ENCODE data around the gene CFAP92.

Gene CFAP92

GRCh38 chr3:128994581-128995546 lies 988 bp upstream of the CFAP92 start:
- H3K9me3 ChIP-seq (replicated peaks in 1 of 11), result 0 out of 22 replicates have a peak, but pooled peaks cover 0 to 2% (median 0%) of the 10 kb centered on the region in 11 experiments
- H3K36me3 ChIP-seq, result no peaks in the 10 kb centered on the region
- H3K4me1 ChIP-seq, result peaks cover 55 to 73% (median 67%) of the 10 kb centered on the region in 10 experiments
- H3K9ac ChIP-seq, result peak overlapping the region in 1 of 11 experiments; percentile 37; a peak in 1 of 22 replicates
- H3K4me3 ChIP-seq, result no peak overlapping the region
- peaks cover 4 to 23% (median 9%) of the 10 kb centered on the region in 11 experiments for H3K27me3 ChIP-seq
- no peak for TF ChIP-seq Cebpa-rat (IDR thresholded peaks at IDR 0.05)
- peaks cover 0 to 4% (median 0%) of the 10 kb centered on the region in 11 experiments; a peak in 1 of 22 replicates for H4K20me1 ChIP-seq
- H3K27ac ChIP-seq, result peak overlapping the region in 2 of 11 experiments; percentile 21 to 49; a peak in 1 of 22 replicates
- H3K4me2 ChIP-seq, result peak overlapping the region; percentile 93 to 100 (median 97)

GRCh38 chr3:128994173-128994512 lies 267 bp upstream of the CFAP92 start:
- H3K9ac ChIP-seq, result peak overlapping the region in 2 of 11 experiments; percentile 37 to 60; a peak in 2 of 22 replicates
- H3K4me1 ChIP-seq, result peaks cover 49 to 66% (median 60%) of the 10 kb centered on the region in 10 experiments
- H3K4me3 ChIP-seq, result peak overlapping the region in 8 of 10 experiments; percentile 46 to 69 (median 55); a peak in 11 of 20 replicates

GRCh38 chr3:128992926-128993460 lies 883 bp downstream of the CFAP92 start:
- H3K4me1 ChIP-seq, result peaks cover 38 to 54% (median 49%) of the 10 kb centered on the region in 10 experiments
- H3K27ac ChIP-seq, result no peak overlapping the region
- H3K4me2 ChIP-seq, result peak overlapping the region in 10 of 11 experiments; percentile 93 to 99 (median 97); a peak in 18 of 22 replicates
- H3K9me3 ChIP-seq (replicated peaks in 1 of 11), result 0 out of 22 replicates have a peak, but pooled peaks cover 0 to 2% (median 0%) of the 10 kb centered on the region in 11 experiments
- H3K9ac ChIP-seq, result no peak overlapping the region
- no peaks in the 10 kb centered on the region; a peak in 1 of 22 replicates for H4K20me1 ChIP-seq
- H3K36me3 ChIP-seq, result no peaks in the 10 kb centered on the region
- H3K4me3 ChIP-seq, result no peak overlapping the region
- no peak for TF ChIP-seq Cebpa-rat (IDR thresholded peaks at IDR 0.05)
- H3K27me3 ChIP-seq, result peaks cover 0 to 12% (median 0%) of the 10 kb centered on the region in 11 experiments; a peak in 8 of 22 replicates

More at GRCh38 chr3:128994173-128994512, 267 bp upstream of the CFAP92 start:
- no peaks in the 10 kb centered on the region for H3K36me3 ChIP-seq
- 0 out of 22 replicates have a peak, but pooled peaks cover 0 to 2% (median 0%) of the 10 kb centered on the region in 11 experiments for H3K9me3 ChIP-seq (replicated peaks in 1 of 11)
- peaks cover 0 to 3% (median 0%) of the 10 kb centered on the region in 11 experiments; a peak in 1 of 22 replicates for H4K20me1 ChIP-seq
- TF ChIP-seq Cebpa-rat (IDR thresholded peaks at IDR 0.05), result no peak
- no peak overlapping the region for H3K27ac ChIP-seq
- peak overlapping the region; percentile 93 to 100 (median 97) for H3K4me2 ChIP-seq
- peaks cover 0 to 16% (median 2%) of the 10 kb centered on the region in 11 experiments; a peak in 11 of 22 replicates for H3K27me3 ChIP-seq

- Histone ChIP-seq H3K36me3 (no peaks in the 10 kb centered on the region), H3K27ac (no peak overlapping the region), H3K27me3 (peaks cover 0 to 12% (median 0%) of the 10 kb centered on the region in 11 experiments; a peak in 8 of 22 replicates), H3K9ac (no peak overlapping the region), H3K4me2 (no peak overlapping the region), H3K4me3 (no peak overlapping the region), H3K9me3 (replicated peaks in 1 of 11) (no peaks in the 10 kb centered on the region), H4K20me1 (no peaks in the 10 kb centered on the region; a peak in 1 of 22 replicates), H3K4me1 (peaks cover 29 to 41% (median 34%) of the 10 kb centered on the region in 10 experiments)
- TF ChIP-seq Cebpa-rat (IDR thresholded peaks at IDR 0.05), result no peak
Measured at GRCh38 chr3:128991355-128991895, 2.5 kb downstream of the CFAP92 start.

GRCh38 chr3:128988286-128988685 lies 5.6 kb downstream of the CFAP92 start:
- Histone ChIP-seq H4K20me1 (no peaks in the 10 kb centered on the region), H3K9ac (no peak overlapping the region), H3K27ac (no peak overlapping the region), H3K9me3 (replicated peaks in 1 of 11) (no peaks in the 10 kb centered on the region), H3K4me2 (no peak overlapping the region), H3K4me1 (peaks cover 0 to 12% (median 3%) of the 10 kb centered on the region in 10 experiments; a peak in 16 of 20 replicates), H3K36me3 (no peaks in the 10 kb centered on the region), H3K4me3 (no peak overlapping the region), H3K27me3 (peaks cover 0 to 7% (median 0%) of the 10 kb centered on the region in 11 experiments; a peak in 8 of 22 replicates)
- no peak for TF ChIP-seq Cebpa-rat (IDR thresholded peaks at IDR 0.05)

- no peaks in the 10 kb centered on the region; a peak in 1 of 22 replicates for H3K27me3 ChIP-seq
- H3K4me2 ChIP-seq, result no peak overlapping the region; a peak in 1 of 22 replicates
- H3K4me1 ChIP-seq, result peaks cover 0 to 16% (median 2%) of the 10 kb centered on the region in 10 experiments; a peak in 14 of 20 replicates
- TF ChIP-seq Cebpa-rat (IDR thresholded peaks at IDR 0.05), result no peak
- no peak overlapping the region for H3K9ac ChIP-seq
- no peaks in the 10 kb centered on the region for H4K20me1 ChIP-seq
- no peak overlapping the region for H3K27ac ChIP-seq
- H3K4me3 ChIP-seq, result no peak overlapping the region
- H3K36me3 ChIP-seq, result no peaks in the 10 kb centered on the region
- no peaks in the 10 kb centered on the region for H3K9me3 ChIP-seq (replicated peaks in 1 of 11)
Measured at GRCh38 chr3:128987302-128988100, 6.4 kb downstream of the CFAP92 start.

GRCh38 chr3:128984596-128984995 lies 9.3 kb downstream of the CFAP92 start:
- Histone ChIP-seq H3K4me2 (no peak overlapping the region), H3K36me3 (no peaks in the 10 kb centered on the region), H3K4me3 (no peak overlapping the region), H3K27ac (no peak overlapping the region), H3K9ac (no peak overlapping the region), H4K20me1 (no peaks in the 10 kb centered on the region), H3K9me3 (replicated peaks in 1 of 11) (no peaks in the 10 kb centered on the region), H3K4me1 (peaks cover 7 to 25% (median 12%) of the 10 kb centered on the region in 10 experiments), H3K27me3 (no peaks in the 10 kb centered on the region)
- TF ChIP-seq Cebpa-rat (IDR thresholded peaks at IDR 0.05), result no peak
